HG03575 (cell line): Measurements from ENCODE around the gene FABP7.

ENCODE experiments used
- ATAC-seq: cut with Tn5 transposase; IDR thresholded peaks from one replicate; pipeline ENCODE4 v1.9.1; 2021; ENCODE audit not compliant: unreplicated experiment, insufficient number of reproducible peaks, low FRiP score; ENCODE audit errors: extremely low read depth

FABP7 gene

GRCh38 chr6:122753688-122754056 is 25.8 kb upstream of the FABP7 start:
- no peak for ATAC-seq

DNA sequence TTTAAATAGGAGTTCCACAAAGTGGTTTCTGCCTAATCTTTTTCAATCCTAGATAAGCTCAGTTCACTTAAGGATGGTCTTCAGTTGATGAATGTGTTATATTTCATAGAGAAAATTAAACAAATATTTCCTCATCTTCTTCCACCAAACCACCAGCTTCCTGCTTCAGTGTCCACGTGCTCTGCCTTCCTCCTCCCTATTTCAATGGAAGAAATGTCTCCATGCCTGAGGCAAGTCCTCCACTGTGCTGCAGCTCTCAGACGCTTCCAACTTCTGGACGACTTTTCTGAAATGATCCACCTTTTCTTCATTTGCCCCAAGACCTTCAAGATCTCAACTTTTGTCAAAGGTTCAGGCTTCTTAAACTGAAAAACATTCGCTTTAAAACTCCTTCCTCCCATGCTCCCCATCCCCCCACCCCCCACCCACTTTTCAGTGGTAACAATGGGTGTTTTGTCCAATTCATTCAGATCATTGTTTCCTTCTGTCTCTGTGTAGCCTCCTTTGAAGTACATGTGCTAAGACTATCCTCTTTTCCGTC is 25.3 kb upstream of the FABP7 start:
- ATAC-seq: no peak

- no peak for ATAC-seq
Measured at GRCh38 chr6:122755901-122756300, 23.6 kb upstream of the FABP7 start.

- peak; percentile 91 for ATAC-seq
Measured at GRCh38 chr6:122758927-122759334, 20.6 kb upstream of the FABP7 start.

GRCh38 chr6:122760330-122760729 is 19.2 kb upstream of the FABP7 start:
- no peak for ATAC-seq

DNA sequence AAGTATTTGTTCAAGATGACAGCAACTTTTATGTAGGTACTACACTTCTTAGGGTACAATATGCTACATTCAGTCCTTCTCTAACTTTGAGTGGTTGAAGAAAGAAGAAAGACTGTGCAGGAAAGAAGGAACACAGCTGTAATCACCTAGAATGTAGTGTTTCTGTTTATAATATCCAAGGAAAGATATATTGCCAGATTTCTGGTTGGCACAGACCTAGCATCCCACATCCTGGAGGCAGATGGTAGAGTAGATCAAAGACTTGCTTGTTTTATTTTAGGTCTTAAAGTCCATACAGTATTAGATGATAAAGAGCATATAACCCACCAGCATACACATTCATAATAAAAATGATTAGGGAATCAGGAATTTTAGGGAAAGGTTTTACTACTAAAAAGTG is 13.3 kb upstream of the FABP7 start:
- no peak for ATAC-seq

GRCh38 chr6:122770835-122771601 is 8.5 kb upstream of the FABP7 start:
- no peak for ATAC-seq

DNA sequence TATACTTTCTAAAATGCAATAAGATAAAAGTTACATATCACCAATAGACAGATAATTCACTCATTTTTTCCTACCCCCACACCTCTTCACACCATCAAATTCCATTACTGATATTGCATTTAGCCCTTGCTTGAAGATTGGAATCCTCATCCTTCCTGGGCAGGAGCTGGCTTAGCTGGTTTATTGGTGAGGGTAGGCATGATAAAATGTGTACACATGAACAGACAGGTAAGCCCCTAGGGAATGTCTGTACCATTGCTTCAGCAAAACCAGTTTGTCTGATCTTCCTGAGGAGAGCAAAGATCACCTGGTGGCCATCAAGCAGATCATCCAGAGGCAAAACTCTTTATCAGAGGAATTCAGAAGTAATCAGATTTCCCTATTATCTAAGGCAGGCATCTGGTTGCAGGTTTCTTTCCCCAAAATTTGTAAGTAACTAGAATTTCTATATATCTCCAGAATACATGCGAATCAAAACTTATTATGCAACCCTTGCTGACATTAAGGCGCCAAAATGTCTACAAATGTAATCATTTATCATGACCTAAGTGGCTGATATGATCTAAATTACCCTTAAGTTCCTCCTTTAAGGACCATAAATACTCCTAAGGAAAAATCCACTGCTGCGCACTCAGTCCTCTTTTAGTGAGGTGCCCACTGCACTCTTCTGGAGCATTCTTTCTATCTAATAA is 6.6 kb upstream of the FABP7 start:
- no peak for ATAC-seq

GRCh38 chr6:122775975-122776374 is 3.5 kb upstream of the FABP7 start:
- ATAC-seq: no peak

- no peak for ATAC-seq
Measured at GRCh38 chr6:122778302-122778701, 1.2 kb upstream of the FABP7 start.

GRCh38 chr6:122778985-122779661 is 393 bp upstream of the FABP7 start:
- no peak for ATAC-seq

DNA sequence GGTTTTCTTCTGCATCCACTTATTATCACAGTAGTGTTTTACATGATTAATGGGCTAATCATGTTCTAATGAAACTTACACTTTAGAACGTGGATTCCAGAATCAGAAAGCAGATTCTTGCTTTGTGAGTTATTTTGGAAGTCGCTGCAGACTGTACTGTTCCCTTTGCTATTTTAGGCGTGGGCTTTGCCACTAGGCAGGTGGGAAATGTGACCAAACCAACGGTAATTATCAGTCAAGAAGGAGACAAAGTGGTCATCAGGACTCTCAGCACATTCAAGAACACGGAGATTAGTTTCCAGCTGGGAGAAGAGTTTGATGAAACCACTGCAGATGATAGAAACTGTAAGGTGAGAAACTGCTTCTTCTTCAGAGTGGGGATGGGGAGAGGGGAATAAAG is 598 bp downstream of the FABP7 start:
- no peak for ATAC-seq

DNA sequence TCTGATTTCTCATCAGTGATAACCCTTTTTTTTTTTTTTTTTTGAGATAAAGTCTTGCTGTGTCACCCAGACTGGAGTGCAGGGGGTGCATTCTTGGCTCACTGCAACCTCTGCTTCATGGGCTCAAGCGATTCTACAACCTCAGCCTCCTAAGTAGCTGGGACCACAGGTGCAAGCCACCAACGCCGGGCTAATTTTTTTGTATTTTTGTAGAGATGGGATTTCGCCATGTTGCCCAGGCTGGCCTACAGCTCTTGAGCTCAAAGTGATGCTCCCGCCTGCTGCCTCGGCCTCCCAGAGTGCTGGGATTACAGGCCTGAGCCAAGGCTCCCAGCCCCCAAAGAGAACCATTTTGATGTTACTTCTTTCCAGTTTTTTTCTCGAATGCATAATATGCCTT is 2.2 kb downstream of the FABP7 start:
- no peak for ATAC-seq

GRCh38 chr6:122783401-122783800 is 3.9 kb downstream of the FABP7 start:
- ATAC-seq: no peak

DNA sequence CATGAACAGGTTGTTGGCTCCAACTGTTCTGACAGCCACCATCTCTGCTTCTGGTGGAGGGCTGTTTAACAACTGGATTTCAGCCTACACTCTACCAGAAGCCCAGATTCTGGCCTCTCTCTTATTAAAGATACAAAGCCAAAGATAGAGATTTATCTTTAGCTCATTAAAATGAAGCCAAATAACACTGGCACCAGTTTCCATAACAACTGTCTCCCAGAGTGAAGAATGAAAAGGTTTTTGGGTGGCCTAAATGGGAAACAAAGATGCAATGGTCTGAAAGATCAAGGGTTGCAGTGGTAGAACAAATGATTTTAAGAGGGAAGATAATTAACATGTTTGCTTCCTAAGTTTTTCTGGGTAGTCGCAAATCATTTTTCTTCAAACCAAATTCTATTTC is 6.4 kb downstream of the FABP7 start:
- ATAC-seq: no peak

DNA sequence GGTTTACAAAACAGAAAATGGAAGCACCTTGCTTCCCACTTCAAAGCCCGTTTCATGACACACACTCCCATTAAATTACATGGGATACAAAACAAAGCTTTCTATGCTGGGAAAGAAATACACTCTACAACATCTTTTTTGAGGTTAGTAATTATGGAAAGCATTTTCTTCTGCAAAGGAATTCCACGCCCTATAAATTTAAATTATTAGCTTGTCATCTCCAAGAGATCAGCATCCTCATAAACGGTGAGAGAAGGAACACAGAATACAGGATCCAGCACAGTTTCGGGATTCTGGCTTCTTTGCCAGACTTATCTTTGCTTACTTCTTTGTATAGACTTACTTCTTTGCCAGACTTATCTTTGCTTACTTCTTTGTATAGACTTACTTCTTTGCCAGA is 8.2 kb downstream of the FABP7 start:
- no peak for ATAC-seq

DNA sequence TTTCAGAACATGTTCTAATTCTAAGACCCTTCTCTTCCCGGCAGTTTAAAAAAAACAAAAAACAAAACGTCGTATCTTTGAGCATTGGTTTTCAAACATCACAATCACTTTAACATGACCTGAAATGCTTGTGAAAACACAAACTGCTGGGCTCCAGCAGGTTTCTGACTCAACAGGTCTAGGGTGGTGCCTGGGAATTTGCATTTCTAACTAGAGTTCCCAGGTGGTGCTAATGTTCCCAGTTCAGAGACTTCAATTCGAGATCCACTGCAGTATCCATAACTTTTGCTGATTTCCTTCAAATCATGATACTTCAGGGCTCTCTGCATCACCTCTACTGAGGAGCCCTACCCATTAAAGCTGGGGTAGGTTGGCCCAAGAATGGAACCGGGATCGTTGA is 8.7 kb downstream of the FABP7 start:
- no peak for ATAC-seq

DNA sequence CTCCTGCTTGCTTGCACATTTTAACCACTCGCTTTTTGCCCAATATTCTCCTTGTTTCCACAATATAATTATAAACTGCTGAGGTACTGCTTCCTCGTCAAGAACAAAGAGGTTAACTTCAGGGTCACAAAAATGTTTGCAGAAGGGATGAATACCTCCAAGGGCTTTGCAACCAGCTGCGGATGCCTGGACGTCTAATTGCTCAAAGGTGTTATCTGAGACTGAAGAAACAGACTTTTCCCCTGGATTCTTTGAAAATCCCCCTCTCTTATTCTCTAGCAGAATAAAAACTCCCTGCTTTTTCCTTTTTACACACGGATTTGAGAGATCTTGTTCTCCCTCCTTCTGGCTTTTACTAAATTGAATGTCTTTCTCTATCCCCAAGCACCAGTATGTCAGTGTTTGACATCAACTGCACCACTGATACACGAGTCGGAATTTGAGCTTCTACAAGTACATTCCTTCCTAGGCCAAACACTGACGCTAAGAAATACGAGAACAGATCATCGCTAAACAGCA is 9.2 kb downstream of the FABP7 start:
- ATAC-seq: peak; percentile 8

DNA sequence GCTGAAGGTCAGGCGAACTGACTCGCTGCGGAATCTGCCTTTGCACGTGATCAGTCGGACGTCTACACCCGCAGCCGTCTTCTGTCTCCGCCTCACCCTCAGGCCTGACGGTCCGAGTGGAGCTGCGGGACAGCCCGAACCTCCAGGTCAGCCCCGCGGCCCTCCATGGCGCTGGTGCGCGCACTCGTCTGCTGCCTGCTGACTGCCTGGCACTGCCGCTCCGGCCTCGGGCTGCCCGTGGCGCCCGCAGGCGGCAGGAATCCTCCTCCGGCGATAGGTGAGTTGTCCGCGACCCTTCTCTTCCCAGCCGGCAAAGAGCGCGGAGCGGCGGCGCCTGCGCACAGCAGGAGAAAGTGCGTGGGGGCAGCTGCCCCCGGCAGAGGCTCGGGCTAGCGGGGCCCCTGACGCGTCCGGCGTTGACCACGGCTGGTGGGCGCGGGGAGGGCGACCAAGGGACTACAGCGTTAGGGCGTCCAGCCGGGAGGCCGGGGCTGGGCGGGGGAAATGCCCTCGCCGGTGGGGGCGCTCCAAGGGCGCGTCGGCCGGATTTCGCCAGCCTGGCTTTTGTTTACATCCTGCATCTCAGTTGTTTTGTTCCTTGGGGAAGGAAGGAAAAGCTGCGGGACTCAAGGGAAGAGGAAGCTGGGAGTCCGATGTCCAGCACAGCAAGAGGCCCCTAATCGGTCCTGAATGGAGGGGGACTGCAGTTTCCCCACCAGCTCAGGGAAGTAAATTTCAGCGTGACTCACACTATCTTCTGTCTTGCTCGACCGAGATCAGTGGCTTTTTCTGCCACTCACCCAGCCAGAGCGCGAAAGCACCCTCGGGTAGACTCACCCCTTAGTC is 9.9 kb downstream of the FABP7 start, which contains the start of gene SMPDL3A:
Gene SMPDL3A (plus strand): TSS at position 77 of the 846 bp plus-strand sequence. CDS start 89 bp downstream, at position 166.
- ATAC-seq: peak; percentile 62
